ENCODE data around the gene ADARB2.

ADARB2 gene

GRCh38 chr10:1376384-1376945 lies 360.9 kb downstream of the ADARB2 start:
- DNase-seq, result no peak

GRCh38 chr10:1375346-1376170 lies 361.8 kb downstream of the ADARB2 start:
- DNase-seq, result no peak

GRCh38 chr10:1374511-1375345 lies 362.6 kb downstream of the ADARB2 start:
- no peak for DNase-seq

DNA sequence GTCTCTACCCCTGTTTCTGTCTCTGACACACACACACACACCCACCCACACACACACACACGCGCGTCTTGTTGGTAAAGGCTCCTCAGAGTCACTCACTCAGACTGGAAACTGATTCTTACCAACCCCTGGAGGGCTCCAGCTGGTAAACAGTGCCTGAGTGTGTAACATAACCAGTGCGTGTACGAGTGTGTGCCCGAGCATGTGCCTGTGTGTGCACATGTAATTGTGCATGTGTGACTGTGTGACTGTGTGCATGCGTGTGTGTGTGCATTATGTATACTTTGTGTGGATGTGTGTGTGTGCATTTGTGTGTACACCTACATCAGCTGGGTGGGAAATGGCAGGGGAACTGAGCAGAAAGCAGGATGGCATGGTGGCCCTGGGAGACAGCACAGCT lies 364.0 kb downstream of the ADARB2 start:
- no peak for DNase-seq

- DNase-seq, result no peak
Measured at GRCh38 chr10:1372212-1372611, 365.1 kb downstream of the ADARB2 start.

GRCh38 chr10:1370298-1370697 lies 367.0 kb downstream of the ADARB2 start:
- DNase-seq, result no peak

- DNase-seq, result no peak
Measured at GRCh38 chr10:1369665-1370064, 367.7 kb downstream of the ADARB2 start.

DNA sequence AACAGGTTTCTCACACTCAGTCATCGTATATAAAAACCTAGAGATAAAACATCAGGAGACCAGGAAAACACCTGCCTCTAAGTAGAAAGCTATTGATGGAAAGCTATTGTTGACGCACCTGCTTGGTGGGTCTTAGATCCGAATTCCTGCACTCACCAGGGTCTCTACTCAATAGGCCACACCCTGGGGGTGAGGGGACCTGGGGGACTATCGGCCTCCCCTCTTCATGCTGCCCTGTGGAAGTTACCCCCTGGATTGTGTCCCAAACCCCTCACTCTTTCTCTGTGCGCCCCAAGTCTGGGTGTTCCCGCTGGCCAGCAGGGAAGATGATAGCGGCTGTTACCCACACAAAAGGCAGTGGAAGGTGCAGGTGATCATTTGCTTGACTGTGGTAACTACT lies 368.1 kb downstream of the ADARB2 start:
- DNase-seq, result no peak

GRCh38 chr10:1368842-1369171 lies 368.5 kb downstream of the ADARB2 start:
- peak; percentile 56 to 61 for DNase-seq

GRCh38 chr10:1367938-1368841 lies 369.1 kb downstream of the ADARB2 start:
- DNase-seq, result no peak

GRCh38 chr10:1366811-1367425 lies 370.4 kb downstream of the ADARB2 start:
- no peak for DNase-seq

DNA sequence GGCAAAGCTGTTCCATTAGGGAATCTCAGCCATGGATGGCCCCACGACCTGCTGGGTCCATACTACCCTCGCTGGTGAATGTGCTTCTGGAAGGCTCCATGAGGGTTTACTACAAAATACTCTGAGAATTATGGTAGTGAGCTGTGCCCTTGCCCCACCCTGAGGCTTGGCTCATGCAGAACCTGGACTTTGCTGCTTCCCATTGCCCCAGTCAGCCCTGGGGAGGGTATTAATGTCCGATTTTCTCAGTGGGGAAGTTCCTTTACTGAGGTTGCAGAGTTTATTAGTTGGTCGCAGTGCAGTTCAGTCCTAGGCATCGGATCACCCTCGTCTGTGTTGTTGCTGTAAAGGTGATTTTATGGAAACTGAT lies 371.0 kb downstream of the ADARB2 start:
- no peak for DNase-seq

DNA sequence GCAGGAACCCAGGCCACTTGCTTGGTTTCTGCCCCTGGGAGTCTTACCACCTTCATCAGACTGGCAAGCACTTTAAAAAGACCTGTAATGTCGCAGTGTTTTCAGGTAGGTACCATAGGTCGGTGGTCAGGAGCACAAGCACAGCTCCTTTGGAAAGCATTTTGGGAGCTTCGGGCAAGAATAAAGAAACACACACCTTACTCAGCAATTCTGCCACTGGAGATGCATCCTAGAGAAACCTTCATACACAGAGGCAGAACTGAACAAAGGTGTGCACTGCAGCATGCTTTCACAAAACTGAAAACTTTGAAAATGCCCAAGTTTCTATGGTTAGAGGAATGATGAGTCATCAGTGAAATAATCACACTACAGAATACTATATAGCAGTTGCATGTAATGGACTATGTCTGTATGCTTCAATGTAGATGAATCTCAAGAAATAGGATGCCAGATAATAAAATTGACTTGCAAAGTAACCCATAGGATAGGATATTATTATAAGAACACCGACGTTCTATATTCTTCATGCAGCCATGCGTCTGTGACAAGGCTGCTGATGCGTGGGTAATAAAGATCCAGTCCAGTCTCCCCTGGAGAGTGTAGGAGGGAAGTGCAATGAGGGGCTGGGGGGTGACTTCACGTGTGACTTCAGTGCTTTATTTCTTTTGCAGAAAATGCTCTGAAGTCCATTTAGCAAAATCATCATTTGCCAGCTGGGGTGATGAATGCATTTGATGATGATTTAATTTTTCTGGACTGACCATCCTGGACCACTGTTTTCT lies 371.6 kb downstream of the ADARB2 start:
- DNase-seq, result no peak

DNA sequence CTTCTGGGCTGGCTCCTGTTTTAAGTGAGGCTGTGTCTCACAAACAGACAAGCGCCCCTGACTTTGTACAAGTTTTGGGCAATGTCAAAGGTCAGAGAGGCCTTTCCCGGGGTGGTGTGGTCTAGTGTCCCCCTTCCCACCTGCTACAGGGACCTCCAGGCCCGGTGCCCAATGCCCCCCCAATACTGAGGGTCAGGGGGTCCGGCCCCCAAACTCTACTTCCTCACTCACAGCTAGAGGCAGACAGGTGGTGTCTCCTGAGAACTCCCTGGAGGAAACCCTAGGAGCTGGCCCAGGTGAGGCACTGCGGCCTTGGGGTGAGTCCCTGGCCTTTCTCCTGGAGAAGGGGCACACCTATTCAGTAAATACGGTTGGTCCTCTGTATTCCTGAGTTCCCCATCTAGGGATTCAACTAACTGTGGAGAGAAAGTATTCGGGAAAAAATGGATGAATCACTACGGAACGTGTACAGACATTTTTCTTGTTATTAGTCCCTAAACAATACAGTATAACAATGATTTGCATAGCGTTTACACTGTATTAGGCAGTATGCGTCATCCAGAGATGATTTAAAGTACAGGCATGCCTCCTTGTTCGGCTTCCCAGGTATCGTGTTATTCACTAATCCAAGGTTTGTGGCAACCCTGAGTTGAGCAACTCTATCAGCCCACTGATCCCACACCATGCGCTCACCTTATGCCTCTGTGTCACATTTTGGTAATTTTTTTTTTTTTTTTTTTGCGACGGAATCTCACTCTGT lies 373.0 kb downstream of the ADARB2 start:
- no peak for DNase-seq

DNA sequence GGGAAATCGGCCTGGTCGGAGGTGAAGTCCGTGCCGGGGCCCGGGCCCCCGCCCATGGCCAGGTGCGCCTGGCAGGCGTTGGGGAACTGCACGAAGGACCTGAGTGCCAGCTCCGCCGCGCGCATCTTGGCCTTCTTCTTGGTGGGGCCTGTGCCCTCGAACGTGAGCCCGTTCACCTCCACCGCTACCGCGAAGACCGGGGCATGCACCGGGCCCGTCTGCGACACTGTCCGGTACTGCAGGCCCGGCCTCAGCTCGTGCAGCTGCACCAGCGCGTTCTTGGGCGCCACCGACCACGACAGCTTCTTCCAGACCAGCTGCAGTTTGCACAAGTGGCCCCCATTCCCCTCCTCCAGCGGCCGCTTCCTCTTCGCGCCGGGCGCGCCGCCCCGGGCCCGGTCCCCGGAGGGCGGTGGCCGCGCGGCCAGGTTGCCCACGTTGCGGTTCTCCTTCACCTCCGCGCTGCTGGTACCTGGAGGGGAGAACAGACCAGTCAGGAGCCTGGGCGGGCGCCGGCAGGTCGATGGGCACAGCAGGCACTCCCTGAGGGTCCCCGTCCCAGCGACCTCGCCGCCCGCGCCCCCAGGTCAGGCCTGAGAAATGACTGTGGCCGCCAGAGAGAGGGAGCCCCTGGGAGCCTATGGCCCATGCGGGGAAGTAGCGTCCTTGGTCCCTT lies 373.7 kb downstream of the ADARB2 start:
- DNase-seq, result no peak

- DNase-seq, result no peak
Measured at GRCh38 chr10:1362589-1363445, 374.5 kb downstream of the ADARB2 start.

GRCh38 chr10:1361411-1362105 lies 375.8 kb downstream of the ADARB2 start:
- DNase-seq, result no peak

DNA sequence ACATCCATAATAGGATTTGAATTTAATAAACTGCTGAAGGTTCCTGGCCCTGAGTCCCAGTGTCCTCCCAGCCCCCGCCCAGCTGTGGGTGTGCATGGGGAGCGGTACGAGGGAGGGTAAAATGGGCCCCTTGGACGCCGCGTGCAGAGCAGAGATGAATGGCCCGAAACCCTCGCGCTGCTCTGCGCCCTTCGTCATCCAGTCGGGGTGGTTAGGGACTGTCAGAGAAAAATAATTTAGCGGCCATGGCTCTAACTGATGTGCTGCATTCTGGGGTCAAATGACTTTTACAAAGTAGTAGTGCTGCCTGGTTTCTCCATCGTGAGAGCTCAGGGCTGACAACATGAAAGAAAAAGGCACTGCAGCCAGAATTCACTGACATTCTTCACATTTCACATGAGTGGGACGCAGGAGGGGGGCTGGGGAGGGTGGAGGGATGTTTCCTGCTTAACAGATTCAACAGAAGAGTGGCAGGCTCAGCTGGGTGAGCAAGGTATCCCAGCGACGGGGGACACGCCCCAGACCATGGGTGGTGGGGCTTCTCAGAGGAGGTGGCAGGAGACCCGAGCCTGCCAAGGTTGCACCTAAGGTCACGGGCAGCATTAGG lies 376.7 kb downstream of the ADARB2 start:
- DNase-seq, result no peak

Measured in activated CD4-positive, alpha-beta T cell treated with anti-CD3 and anti-CD28 coated beads, Interleukin-2, amount 50 U/mL, for 48 hours (primary cell).